ENCODE data around the gene ZNF148.

Gene ZNF148

GRCh38 chr3:125317761-125318160 is 57.4 kb downstream of the ZNF148 start:
- TF ChIP-seq TAF1 (IDR thresholded peaks at IDR 0.05; ENCODE audit: borderline replicate concordance, insufficient read depth, low read length) (no peak), REST (IDR thresholded peaks at IDR 0.05; ENCODE audit: insufficient read depth in 1 of 2, low read depth in 2 of 2, low read length in 2 of 2) (no peak), FOXP2 (optimal IDR thresholded peaks at IDR 0.05; ENCODE audit: borderline replicate concordance, extremely low read depth, extremely low read length, insufficient read depth) (no peak), SIN3A (IDR thresholded peaks at IDR 0.05; ENCODE audit: borderline replicate concordance, insufficient read depth, low read length) (no peak), POLR2AphosphoS5 (IDR thresholded peaks at IDR 0.05; ENCODE audit: low read depth, low read length) (no peak)

- TF ChIP-seq POLR2AphosphoS5 (IDR thresholded peaks at IDR 0.05; ENCODE audit: low read depth, low read length) (no peak), REST (IDR thresholded peaks at IDR 0.05; ENCODE audit: insufficient read depth in 1 of 2, low read depth in 2 of 2, low read length in 2 of 2) (no peak), TAF1 (IDR thresholded peaks at IDR 0.05; ENCODE audit: borderline replicate concordance, insufficient read depth, low read length) (no peak), SIN3A (IDR thresholded peaks at IDR 0.05; ENCODE audit: borderline replicate concordance, insufficient read depth, low read length) (no peak)
Measured at GRCh38 chr3:125316949-125317348, 58.2 kb downstream of the ZNF148 start.

- TF ChIP-seq REST (IDR thresholded peaks at IDR 0.05; ENCODE audit: insufficient read depth in 1 of 2, low read depth in 2 of 2, low read length in 2 of 2) (no peak), SIN3A (IDR thresholded peaks at IDR 0.05; ENCODE audit: borderline replicate concordance, insufficient read depth, low read length) (no peak), FOXP2 (optimal IDR thresholded peaks at IDR 0.05; ENCODE audit: borderline replicate concordance, extremely low read depth, extremely low read length, insufficient read depth) (no peak), POLR2AphosphoS5 (IDR thresholded peaks at IDR 0.05; ENCODE audit: low read depth, low read length) (no peak), TAF1 (IDR thresholded peaks at IDR 0.05; ENCODE audit: borderline replicate concordance, insufficient read depth, low read length) (no peak)
Measured at GRCh38 chr3:125316246-125316645, 58.9 kb downstream of the ZNF148 start.

- TF ChIP-seq REST (IDR thresholded peaks at IDR 0.05; ENCODE audit: insufficient read depth in 1 of 2, low read depth in 2 of 2, low read length in 2 of 2) (no peak), TAF1 (IDR thresholded peaks at IDR 0.05; ENCODE audit: borderline replicate concordance, insufficient read depth, low read length) (no peak), FOXP2 (optimal IDR thresholded peaks at IDR 0.05; ENCODE audit: borderline replicate concordance, extremely low read depth, extremely low read length, insufficient read depth) (no peak), POLR2AphosphoS5 (IDR thresholded peaks at IDR 0.05; ENCODE audit: low read depth, low read length) (no peak), SIN3A (IDR thresholded peaks at IDR 0.05; ENCODE audit: borderline replicate concordance, insufficient read depth, low read length) (no peak)
Measured at GRCh38 chr3:125313060-125313635, 62.0 kb downstream of the ZNF148 start.

- TF ChIP-seq TAF1 (IDR thresholded peaks at IDR 0.05; ENCODE audit: borderline replicate concordance, insufficient read depth, low read length) (no peak), FOXP2 (optimal IDR thresholded peaks at IDR 0.05; ENCODE audit: borderline replicate concordance, extremely low read depth, extremely low read length, insufficient read depth) (no peak), REST (IDR thresholded peaks at IDR 0.05; ENCODE audit: insufficient read depth in 1 of 2, low read depth in 2 of 2, low read length in 2 of 2) (no peak), POLR2AphosphoS5 (IDR thresholded peaks at IDR 0.05; ENCODE audit: low read depth, low read length) (no peak), SIN3A (IDR thresholded peaks at IDR 0.05; ENCODE audit: borderline replicate concordance, insufficient read depth, low read length) (no peak)
Measured at GRCh38 chr3:125310623-125311081, 64.5 kb downstream of the ZNF148 start.
